Activated gamma-delta T cell treated with anti-CD3 and anti-CD28 coated beads, Interleukin-2, amount 50 U/mL, for 16 hours (primary cell): ENCODE data around the gene SLC7A10.
"Not testable (repeated sequence)": the region's sequence is repeated elsewhere in the genome, so short reads cannot be mapped to it uniquely, and the experiment has no call there.

Experiments
- DNase-seq: peaks from one replicate; pipeline ENCODE4 v3.0.0-alpha.2; 2020; ENCODE audit warnings: low read depth

Gene SLC7A10

DNA sequence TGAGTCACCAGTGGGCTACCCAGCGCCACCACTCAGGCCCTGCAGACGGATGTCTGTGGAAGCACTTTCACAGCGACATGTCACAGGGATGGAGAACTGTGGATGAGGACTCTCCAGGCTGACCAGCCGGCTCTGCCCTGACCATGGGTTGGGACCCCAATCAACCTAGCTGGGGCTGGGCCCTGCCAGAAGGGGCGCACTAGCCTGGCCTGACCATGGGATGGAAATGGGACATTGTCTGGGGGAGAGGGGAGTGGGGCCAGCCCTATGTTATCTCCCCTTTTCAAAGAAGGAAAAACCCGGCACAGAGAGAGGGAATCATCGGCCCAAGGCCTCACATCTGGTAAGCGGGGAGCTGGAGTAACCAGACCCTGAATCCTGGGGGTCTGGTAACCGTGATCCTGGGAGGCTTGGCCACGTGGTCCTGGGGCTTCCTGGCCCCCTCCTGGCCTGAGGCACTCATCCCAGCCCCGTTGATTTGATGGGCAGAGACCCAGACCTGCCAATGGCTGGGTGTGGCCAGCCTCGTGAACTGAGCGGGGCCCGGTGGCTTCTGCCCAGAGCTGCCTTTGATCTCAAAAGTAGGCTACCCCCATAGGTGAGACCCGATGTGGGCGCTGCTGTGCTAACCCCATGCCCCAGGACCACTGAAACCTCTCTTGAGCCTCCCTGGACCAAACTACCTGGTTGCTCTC lies 11.2 kb upstream of the SLC7A10 start:
- no peak for DNase-seq

GRCh38 chr19:33235996-33236350 lies 10.3 kb upstream of the SLC7A10 start:
- DNase-seq: no peak

GRCh38 chr19:33235269-33235995 lies 9.8 kb upstream of the SLC7A10 start:
- DNase-seq: peak; percentile 68

GRCh38 chr19:33234736-33235135 lies 9.1 kb upstream of the SLC7A10 start:
- no peak for DNase-seq

- DNase-seq: no peak
Observed at GRCh38 chr19:33234092-33234491, 8.4 kb upstream of the SLC7A10 start.

GRCh38 chr19:33233056-33233873 lies 7.6 kb upstream of the SLC7A10 start:
- no peak for DNase-seq

DNA sequence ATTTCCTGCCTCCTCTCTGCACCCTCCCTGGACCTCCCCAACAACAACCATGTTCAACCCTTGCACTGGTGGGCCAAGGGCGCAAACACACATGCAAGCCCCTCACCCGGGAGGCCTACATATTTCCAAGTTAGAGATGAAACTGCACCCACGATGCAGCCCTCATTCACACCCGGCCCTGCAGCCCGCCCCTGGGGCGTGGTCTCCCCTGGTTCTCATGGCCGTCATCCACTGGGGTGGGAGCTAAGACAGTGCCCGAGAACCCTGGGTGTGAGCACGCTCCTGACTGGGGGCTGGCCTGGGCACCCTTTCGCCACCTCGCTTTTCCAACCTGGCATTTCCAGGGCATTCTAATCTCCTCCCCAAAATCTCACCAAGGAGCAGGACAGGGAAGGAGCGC lies 7.0 kb upstream of the SLC7A10 start:
- DNase-seq: no peak

DNA sequence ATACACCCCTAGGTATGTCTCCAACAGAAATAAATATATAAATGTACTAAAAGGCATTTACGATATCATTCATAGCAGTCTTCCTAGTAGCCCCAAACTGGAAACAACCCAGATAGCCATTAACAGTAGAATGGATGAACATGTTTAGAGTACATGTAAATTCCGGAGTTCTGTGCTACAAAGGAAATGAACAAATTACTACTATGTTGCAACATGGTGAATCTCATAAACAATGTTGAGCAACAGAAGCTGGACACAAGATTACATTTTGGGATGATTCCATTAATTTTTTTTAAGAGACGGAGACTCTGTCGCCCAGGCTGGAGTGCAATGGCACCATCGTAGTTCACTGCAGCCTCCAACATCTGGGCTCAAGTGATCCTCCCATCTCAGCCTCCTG lies 5.9 kb upstream of the SLC7A10 start:
- no peak for DNase-seq

DNA sequence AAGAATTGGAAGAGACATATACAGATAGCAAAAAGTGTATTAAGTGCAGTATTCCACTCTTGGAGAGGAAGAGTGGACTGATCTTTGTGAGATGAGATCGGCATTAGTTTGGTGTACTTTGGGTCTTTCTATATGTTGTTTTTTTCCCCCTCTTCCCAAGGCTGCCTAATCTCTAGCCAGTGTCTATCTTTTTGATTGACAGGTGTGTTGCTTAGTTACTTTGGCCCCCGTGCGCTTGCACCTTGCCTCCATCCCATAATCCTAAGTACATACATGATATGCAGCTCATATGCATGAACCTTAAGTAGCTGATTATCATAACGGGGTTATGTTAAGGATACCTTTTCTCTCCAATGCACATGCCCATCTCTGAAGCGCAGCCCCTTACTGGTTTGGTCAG lies 4.3 kb upstream of the SLC7A10 start:
- DNase-seq: no peak

DNA sequence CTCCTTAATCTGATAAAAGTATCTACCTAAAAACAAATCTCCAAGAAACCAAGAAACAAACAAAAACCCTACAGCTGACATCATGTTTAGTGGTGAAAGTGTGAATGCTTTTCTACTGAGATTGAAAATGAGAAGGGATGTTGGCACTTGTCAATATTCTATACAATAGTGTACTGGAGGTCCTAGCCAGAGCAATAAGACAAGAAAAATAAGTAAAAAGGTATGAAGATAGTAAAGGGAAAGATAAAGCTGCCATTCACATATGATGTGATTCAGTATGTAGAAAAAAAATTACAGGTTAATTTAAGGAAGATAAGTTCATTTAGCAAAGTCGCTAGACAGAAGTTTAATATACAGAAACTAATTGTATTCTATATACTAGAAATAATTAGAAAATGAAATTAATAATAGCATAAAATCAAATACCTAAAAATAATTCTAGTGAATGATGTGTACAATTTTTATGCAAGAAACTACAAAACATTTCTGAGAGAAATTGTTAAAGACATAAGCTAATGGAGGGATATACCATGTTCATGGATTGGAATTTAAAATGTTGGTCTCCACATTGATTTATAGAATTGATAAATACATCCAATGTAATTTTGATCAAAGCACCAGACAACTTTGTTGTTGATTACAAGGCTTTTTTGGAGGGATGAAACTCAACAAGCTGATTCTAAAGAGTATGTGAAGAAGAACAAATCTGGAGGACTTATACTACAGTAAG lies 2.4 kb upstream of the SLC7A10 start:
- no peak for DNase-seq

GRCh38 chr19:33227242-33227650 lies 1.6 kb upstream of the SLC7A10 start:
- DNase-seq: no peak

- DNase-seq: no peak
Observed at GRCh38 chr19:33226550-33227241, 1.0 kb upstream of the SLC7A10 start.

DNA sequence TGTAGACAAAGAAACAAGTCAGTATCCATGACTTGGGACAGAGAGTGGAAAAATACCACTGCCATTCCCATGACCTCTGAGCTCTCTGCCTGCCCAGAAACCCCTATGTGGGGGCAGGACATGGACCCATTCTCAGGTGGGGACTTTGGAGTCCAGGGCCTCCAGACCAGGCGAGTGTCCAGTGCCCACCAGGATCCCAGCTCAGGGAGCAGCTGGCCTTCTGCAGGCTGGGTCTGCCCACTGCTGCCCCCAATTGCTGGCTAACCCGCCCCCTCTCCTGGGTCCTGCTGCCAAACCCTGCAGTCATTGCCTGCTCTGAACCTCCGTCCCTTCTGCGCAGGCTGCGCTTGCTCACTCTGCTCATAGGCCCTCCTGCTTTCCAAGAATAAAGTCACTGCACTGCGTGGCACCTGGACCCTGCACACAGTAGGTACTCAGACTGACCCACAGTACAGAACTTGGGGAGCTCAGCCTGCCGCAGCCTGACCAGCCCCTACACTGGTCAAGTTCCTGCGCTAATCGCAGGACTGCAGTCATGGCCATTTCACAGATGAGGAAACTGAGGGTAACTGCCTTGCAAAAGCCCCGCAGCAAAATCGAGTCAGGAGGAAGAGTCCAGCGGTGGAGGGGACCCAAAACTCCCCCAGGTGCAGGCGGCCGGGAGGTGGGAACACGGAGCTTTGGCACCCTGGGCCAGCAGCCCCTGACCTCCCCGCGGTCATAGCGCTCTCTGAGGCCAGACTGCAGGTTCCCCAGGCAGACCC lies 774 bp downstream of the SLC7A10 start:
- no peak for DNase-seq

GRCh38 chr19:33222255-33222654 lies 3.4 kb downstream of the SLC7A10 start:
- not testable (repeated sequence) for DNase-seq

DNA sequence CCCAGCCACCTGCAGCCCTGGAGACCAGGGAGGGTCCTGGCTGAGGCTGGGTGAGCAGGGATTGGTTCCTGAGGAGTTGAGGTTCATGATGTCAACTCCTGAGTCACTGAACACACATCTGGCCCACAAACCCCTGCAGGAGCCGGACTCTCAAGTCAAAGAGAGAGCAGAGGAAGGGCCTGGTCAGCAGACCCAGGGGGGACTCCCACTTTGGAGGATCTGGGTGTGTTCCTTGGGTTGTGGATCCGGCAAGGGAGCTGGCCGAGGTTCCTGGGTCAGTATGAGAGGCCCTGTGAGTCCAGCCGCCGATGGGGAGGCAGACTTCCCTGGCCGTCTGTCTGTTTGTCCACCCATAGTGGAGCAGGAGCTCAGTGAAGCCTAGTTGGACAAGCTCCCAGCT lies 4.0 kb downstream of the SLC7A10 start:
- no peak for DNase-seq

DNA sequence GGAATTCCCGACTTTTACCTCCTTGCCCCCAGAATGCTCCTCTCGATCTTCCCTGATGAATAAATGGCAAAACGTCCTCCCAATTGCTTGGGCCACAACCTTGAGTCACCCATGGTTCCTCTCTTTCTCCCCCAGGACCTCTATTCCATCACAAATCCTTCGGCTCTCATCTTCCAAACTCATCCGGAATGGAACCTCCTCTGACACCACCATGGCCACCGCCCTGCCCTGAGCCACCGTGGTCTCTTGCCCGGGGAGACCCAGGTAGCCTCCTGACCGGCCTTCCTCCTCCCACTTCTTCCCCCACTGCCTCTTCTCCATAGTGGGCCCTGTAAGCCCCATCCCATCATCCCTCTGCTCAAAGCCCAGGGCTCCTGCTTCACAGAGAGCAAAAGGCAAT lies 4.9 kb downstream of the SLC7A10 start:
- DNase-seq: no peak

DNA sequence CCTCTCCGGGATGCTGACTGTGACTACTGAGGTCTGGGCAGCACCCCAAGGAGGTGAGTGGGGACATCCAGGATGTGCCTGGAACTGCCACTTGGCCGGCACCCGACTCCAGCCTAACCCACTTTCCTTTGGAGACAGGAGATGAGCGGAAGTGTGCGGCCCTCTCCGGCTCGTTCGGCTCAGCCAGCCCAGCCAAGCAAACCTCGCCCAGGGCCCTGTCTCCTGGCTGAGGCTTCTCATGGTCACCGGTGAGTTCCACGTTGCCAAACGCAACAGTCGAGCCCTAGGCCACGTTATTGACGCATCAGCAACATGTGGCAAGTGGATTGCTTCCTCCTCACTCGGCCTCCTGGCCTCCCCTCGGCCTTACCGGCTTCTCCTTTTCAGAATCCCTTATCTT lies 5.5 kb downstream of the SLC7A10 start:
- no peak for DNase-seq

- no peak for DNase-seq
Observed at GRCh38 chr19:33219261-33219815, 6.3 kb downstream of the SLC7A10 start.

- no peak for DNase-seq
Observed at GRCh38 chr19:33217881-33218280, 7.8 kb downstream of the SLC7A10 start.

GRCh38 chr19:33216198-33216830 lies 9.3 kb downstream of the SLC7A10 start:
- DNase-seq: no peak
